NCI-H1436 treated with DMSO at 0.1 percent for 48 hours (cell line): Measurements from ENCODE around the gene ZKSCAN5.

Experiments used
- DNase-seq: peaks from one replicate; lab custom pipeline; 2025; lab: John Stamatoyannopoulos, UW

The ZKSCAN5 gene

GRCh38 chr7:99504603-99505323, at the start of gene ZKSCAN5:
ZKSCAN5 (plus strand) TSS chr7:99504662; CDS start chr7:99506045, 1,383 bp downstream.
- DNase-seq = peak; percentile 86

DNA sequence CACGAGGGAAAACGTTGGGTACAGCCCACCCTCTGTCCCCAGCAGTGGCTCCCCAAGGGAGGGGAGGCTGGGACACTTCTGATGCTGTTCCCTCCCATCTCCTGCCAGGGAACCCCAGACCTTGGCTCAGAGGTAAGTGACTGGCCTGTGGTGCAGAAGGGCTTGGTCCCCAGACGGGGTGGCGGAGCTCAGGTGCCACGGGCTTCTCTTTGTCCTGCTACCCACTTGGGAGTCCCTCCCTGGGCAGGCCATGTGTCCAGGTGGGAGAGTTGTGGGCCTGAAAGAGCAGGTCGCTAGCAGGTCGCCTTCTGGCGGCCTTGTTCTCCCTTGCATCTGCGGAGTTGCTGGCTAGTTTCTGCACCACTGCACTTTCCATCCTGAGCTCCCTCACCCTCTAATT, 48.6 kb upstream of the ZKSCAN5 start:
- no peak for DNase-seq

DNA sequence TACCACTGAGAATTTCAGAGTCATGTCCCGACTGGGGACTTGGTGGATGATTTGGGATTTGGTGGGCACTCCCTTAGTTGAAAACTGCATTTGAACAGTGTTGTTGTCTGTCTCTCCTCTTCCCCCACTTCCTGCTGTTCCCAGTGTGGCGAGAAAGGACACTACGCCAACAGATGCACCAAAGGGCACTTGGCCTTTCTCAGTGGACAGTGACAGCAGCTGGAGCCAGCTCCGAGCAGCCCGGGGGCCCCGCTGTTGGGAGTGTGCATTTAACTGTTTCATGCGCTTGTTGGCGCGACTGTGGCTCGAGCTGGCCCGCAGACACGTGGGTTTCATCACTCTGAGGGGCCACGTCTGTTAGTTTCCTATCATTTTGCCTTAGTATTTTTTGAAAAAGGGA, 48.2 kb upstream of the ZKSCAN5 start:
- DNase-seq = no peak

DNA sequence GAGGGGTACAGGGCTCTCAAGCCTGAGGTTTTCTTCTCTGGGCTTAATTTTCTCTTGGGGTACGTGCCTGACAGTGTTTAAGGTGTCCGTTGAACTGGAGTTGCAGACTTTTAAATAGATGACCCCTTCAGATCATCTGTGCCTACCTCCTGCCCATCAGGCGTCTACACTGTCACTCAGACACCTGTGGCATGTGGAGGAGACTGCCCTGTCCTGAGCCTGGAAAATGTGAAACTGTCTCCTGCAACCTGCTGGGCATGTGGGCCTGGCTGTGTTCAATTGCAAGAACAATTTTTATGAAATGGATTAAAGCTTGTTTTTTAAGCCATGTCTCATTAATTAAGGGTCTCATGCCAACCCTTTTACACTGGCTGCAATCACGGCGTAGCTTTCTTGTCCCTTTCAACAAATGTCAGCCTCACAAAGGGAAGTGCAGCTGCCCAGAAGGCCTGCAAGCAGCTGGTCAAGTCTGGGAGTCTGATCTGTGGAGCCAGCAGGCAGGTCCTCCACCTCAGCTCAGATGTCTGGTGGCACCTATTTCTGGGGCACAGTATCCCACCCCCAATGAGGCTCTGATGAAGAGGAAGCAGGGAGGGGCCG, 47.3 kb upstream of the ZKSCAN5 start:
- DNase-seq = no peak

DNA sequence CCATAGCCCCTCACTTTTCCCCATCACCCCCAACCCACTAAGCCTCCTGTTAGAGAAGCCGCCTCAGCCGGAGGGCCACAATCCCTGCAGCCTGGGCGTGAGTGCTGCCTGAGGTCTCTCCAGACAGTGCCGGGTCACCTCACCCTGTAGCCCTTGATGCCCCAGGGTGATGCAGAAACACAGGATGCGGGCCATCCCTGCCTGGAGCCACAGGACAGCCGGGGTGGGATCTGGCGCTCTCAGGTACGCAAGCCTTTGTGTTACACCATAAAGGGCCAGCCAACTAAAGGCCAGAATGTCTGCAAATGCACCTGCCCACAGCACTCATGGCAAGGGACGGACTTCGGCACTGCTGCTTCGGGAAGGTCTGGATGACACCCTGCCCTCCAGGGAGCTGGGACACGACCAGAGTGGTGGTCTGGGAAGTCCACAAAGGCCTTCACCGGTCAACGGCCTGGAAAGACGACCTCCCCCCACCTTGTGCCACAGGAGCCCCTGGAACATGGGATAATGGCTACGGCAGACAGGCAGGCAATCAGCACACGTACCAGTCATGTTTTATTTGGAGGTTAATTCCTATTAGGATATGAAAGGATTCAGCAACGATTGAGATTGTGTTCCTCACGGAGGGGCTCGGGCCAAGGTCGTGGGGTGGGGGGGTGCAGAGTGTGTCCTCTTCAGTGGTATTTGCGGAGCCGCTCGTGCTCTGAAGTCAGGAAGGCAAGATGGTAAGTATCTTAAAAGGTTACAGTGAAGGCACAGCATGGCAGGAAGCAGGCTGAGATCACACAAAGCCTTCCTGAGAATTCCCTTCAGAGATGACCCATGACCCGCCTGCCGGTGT, 46.6 kb upstream of the ZKSCAN5 start:
- DNase-seq = no peak

DNA sequence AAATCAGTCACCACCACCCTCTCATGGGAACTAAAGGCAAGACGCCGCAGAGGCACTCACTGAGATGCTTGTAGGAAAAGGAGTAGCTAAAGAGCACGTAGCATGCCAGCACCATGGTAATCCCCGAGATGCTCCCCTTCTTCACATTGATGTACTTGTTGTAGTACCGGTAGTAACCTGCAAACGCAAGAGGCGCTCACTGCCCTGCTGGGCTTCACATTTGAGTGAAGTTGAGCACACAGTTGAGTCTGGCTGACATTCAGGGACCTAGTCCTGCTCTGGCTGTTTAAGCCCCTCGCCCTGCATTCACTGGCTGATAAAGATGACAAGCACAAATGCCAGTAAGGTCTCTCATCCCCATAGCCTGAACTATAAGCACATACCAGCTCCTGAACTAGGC, 45.4 kb upstream of the ZKSCAN5 start:
- no peak for DNase-seq

GRCh38 chr7:99460651-99461050, 43.8 kb upstream of the ZKSCAN5 start:
- no peak for DNase-seq

- no peak for DNase-seq
Observed at GRCh38 chr7:99461221-99461620, 43.2 kb upstream of the ZKSCAN5 start.

- DNase-seq = no peak
Observed at GRCh38 chr7:99465421-99465768, 39.1 kb upstream of the ZKSCAN5 start.

DNA sequence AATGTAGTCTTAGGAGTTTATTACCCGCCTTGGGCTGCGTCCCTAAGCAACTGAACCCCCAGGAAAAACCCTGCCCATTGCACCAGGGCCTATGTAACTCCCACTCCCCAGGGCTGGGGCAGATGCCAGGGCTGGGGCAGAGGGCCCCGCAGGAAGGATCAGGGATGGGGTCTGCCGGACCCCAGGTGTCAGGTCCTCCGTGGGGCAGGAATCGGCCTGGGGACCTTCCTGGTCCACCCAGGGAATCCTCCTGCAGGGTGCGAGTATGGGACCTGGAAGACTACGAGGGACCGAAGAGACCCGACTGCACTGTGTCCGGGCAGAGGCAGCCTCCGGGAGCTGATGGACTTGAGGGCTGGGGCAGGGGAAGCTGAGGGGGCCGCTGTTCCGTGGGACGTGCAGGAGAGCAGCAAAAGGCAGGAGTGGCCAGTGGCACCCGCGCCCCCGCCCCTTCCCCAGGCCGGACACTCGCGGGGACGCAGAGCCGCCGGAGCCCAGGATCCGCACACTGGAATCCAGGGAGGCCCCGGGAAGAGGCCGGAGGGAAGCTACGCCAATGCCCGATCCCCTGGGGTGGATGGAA, 36.0 kb upstream of the ZKSCAN5 start:
- no peak for DNase-seq

DNA sequence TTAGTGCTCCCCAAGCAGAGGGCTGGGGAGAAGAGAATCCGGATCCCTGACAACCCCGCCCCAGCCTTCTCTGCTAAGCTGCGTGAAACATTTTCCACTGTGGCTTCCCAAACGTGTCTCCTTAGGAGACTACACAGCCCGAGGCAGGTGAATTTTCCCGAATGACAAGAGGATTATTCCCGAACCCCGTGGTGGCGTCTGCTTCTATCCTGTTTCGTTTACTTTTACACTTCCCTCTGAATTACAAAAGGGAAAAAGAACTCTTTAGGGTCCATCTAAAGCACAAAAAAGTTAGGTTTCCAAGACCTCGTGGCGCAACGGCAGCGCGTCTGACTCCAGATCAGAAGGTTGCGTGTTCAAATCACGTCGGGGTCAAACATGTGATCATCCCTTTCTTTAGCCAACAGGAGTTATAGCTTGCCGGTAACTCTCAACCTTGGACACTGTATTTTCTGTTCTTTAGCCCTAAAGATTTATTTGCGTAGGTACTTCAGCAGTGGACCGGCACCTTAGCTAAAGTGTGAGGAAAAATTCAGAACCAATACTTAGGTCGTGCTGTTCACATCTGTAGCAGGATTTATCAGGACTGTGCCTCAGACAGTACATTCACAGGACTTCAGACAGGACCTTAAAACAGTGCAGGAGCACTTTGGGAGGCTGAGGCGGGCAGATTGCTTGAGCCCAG, 34.9 kb upstream of the ZKSCAN5 start:
- DNase-seq = no peak

DNA sequence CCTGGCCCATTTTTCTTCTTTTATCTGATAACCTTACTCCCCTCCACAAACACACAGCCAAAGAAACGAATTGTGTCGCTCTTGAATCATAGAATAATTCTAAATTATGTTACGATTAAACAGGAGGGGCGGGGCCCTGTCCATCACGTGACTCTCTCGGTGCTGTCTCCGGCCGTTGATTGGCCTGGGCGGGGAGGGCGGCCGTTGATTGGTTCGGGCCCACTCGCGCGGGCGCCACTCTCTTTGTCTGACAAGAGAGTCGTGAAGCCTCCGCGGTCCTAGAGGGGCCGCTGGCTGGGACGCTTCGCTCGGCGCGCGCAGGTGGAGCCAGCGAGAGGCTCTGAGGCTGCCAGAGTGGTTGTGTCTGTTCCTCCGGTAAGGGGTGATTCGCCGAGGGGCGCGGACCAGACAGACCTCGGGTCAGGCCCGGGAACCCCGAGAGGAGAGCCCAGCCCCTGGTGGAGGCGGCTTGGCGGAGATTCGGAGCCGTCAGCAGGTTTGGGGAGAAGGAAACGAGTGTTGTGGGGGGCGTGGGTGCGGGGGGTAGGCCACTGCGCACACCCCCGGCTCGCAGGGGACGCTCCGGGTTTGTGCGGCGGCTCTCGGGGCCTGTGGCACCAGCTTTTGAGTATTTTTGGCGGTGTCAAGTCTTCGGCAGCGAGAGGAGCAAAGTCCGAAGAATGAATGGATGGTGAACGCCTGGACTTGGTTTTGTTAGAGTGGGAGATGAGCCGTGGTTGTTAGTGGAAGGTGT, 31.7 kb upstream of the ZKSCAN5 start, which contains the start of gene ZNF789:
Gene ZNF789 (plus strand): TSS at position 330 of the 754 bp plus-strand sequence. CDS start 3,567 bp downstream, outside the sequence.
- peak; percentile 88 for DNase-seq

DNA sequence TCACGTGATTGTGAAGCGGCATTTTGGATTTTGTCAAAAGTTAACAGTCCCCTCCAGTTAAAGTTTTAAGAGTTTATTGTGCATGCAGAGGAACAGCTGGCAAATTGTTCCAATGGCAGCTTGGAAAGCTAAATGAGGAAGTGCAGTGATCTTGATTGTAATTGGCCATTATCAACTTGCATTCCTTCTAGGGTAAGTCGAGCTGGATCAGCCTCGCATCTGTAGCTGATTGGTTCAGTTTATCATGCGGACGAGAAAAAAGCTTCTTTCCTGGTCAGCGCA, 31.2 kb upstream of the ZKSCAN5 start:
- DNase-seq = no peak

- DNase-seq = no peak
Observed at GRCh38 chr7:99476107-99476506, 28.4 kb upstream of the ZKSCAN5 start.

GRCh38 chr7:99478464-99479440, 25.7 kb upstream of the ZKSCAN5 start:
- no peak for DNase-seq

DNA sequence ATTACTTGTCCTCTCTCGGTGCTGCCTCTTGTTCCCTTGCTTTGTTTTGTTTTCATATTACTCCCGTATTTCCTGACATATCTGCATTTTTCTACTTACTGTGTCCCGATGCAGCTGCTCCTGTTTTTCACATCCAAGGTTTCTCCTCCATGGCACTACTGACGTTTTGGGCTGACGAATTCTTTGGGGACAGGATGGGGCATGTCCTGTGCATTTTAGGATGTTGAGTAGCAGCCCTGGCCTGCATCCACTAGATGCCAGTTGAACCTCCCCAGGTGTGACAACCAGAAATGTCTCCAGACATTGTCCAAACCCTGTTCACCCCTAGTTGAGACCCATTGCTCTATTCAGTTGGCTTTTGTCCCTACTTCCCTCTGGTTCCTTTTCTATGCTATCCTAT, 19.4 kb upstream of the ZKSCAN5 start:
- no peak for DNase-seq

DNA sequence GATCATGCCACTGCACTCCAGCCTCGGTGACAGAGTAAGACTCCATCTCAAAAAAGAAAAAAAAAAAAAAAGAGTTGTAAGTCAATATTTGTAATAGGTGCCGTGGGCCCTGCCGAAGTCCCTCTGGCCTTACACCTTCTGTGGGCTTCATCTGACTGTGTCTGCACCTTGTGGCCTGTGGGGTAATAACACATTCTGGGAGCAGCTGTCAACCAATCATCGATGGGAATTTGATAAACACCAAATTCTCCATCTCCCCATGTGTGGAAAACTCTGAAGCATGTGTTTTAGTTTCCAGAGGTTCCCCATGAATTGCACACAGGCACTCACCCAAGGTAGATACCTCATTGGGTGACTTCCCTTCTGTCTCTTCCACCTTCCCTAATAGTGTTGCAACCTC, 15.2 kb upstream of the ZKSCAN5 start:
- no peak for DNase-seq

DNA sequence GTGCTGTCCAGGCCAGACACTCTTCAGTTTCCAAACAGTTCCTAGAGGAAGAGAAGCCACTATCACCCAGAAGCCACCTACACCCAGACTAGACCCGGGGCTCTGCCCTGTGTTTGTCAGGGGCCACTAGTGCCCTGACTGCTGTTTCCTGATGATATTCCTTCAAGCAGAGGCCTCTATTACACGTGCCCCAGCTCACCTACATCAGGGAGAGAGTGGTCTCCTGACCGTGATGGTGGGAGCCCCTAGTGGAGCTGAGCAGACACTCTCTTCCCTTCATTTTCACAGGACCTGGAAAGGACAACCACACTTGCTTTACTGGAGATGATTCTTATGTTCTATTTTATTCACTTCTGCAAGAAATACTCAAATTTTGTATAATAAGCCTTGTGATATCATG, 13.6 kb upstream of the ZKSCAN5 start:
- no peak for DNase-seq

DNA sequence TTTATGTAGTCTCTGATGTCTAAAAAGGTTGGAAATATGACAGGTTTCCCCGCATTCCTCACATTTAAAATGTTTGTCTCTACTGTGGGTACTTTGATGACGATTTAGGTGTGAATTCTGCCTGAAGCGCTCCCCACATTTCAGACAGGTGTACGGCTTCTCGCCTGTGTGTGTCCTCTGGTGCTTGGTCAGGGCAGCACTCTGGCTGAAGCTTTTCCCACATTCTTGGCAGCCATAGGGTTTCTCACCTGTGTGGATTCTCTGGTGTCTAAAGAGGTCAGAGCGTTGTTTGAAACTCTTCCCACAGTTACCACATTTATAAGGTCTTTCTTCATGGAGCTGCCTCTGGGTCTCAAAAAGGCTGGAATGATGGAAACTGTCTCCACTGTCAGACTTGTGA, 10.6 kb upstream of the ZKSCAN5 start:
- no peak for DNase-seq
